HepG2 (cell line): ENCODE results near the gene SH3PXD2A. TPM values are rescaled to one million over a fixed set of nuclear protein-coding genes. Genes with fewer than 3 reads are reported as not detected.

ENCODE experiments used
- ATAC-seq: fragments of 200-7000 bp; cut with Tn5 transposase; 3 replicates; pipeline ENCODE4 v1.9.1; 2020; ENCODE audit warnings: mild to moderate bottlenecking, moderate library complexity
- BruUV-seq: library from RNA; stranded (reverse); fragments of 400-500 nt; replicated peaks from 2 replicates; lab custom pipeline; 2021; lab: Mats Ljungman, UMichigan
- CTCF ChIA-PET: fragments of 300-600 bp; formaldehyde crosslinking; extraction: SDS; loops from one replicate; lab custom pipeline; 2021; ENCODE audit warnings: low total read pairs, inconsistent platforms, low intra/inter-chr PET ratio; lab: Yijun Ruan, JAX
- POLR2A ChIA-PET: fragments of 350-600 bp; sonication (Branson Sonifier 250); formaldehyde crosslinking; loops from one replicate; lab custom pipeline; 2020; ENCODE audit warnings: antibody characterized with exemption, inconsistent platforms; lab: Yijun Ruan, JAX
- DNase-seq: peaks from one replicate; pipeline ENCODE4 v3.0.0-alpha.2; 2015; ENCODE audit warnings: low spot score
- FAIRE-seq: peaks from 3 replicates; lab custom pipeline; 2011; peaks lifted over from hg19 to GRCh38; lab: Jason Lieb, UNC
- H2AFZ ChIP-seq: one replicate; pipeline ENCODE4 v1.6.1; 2011; ENCODE audit warnings: low read length, inconsistent platforms
- H3K27ac ChIP-seq: fragments of 300-600 bp; 3 replicates; pipeline ENCODE4 v1.8.0; 2011; ENCODE audit warnings: mixed run types, mild to moderate bottlenecking, mixed read lengths, low read length, inconsistent platforms; ENCODE audit not compliant: insufficient read depth; ENCODE audit errors: extremely low read length
- H3K27me3 ChIP-seq, 2 experiments: fragments of 200-600 bp in 1 of 2; 2 replicates in 1 of 2; 3 replicates in 1 of 2; pipeline versions ENCODE4 v1.6.0 to v1.8.0; 2011; ENCODE audit warnings: low read length in 2 of 2, mild to moderate bottlenecking in 2 of 2, moderate library complexity in 2 of 2, inconsistent platforms in 1 of 2; ENCODE audit not compliant: insufficient read depth in 2 of 2, control insufficient read depth in 1 of 2
- H3K36me3 ChIP-seq, 2 experiments: fragments of 200-600 bp in 1 of 2; replicated peaks in 1 of 2; 2 replicates in 1 of 2; 3 replicates in 1 of 2; pipeline versions ENCODE4 v1.5.1 to v1.8.0; 2011; ENCODE audit warnings: low read length in 2 of 2, inconsistent platforms in 1 of 2; ENCODE audit not compliant: insufficient read depth in 2 of 2, control insufficient read depth in 1 of 2
- H3K4me1 ChIP-seq: 2 replicates; pipeline ENCODE4 v1.5.1; 2012; ENCODE audit warnings: low read length, inconsistent platforms; ENCODE audit not compliant: insufficient read depth
- H3K4me2 ChIP-seq: 2 replicates; pipeline ENCODE4 v1.6.0; 2011; ENCODE audit warnings: low read depth, low read length, inconsistent platforms
- H3K4me3 ChIP-seq, 3 experiments: fragments of 200-600 bp in 1 of 3; sonication (generic), shearing (Covaris generic) in 1 of 3; replicated peaks in 1 of 3; 2 replicates each; pipeline ENCODE4 v1.5.1; 2011 to 2016; ENCODE audit warnings: low read length in 3 of 3, inconsistent platforms in 2 of 3, low read depth in 2 of 3, mild to moderate bottlenecking in 2 of 3, control low read depth in 1 of 3, mixed read lengths in 1 of 3; ENCODE audit not compliant: insufficient read depth in 1 of 3
- H3K79me2 ChIP-seq: one replicate; pipeline ENCODE4 v1.6.1; 2011; ENCODE audit warnings: low read length, inconsistent platforms; ENCODE audit not compliant: insufficient read depth
- H3K9ac ChIP-seq: 2 replicates; pipeline ENCODE4 v1.6.0; 2011; ENCODE audit warnings: mild to moderate bottlenecking, low read depth, low read length, inconsistent platforms; ENCODE audit not compliant: insufficient read depth
- H3K9me3 ChIP-seq: 2 replicates; pipeline ENCODE4 v1.5.1; 2012; ENCODE audit warnings: mild to moderate bottlenecking, low read length
- H4K20me1 ChIP-seq: 2 replicates; pipeline ENCODE4 v1.6.0; 2011; ENCODE audit warnings: inconsistent platforms, mild to moderate bottlenecking, low read length, moderate library complexity; ENCODE audit not compliant: insufficient read depth
- AGO2 ChIP-seq: fragments of 200-400 bp; formaldehyde crosslinking; optimal IDR thresholded peaks from 2 replicates; pipeline ENCODE3; 2017; ENCODE audit warnings: mild to moderate bottlenecking, low read depth, low read length, moderate library complexity
- POLR2AphosphoS2 ChIP-seq: IDR thresholded peaks from 2 replicates; pipeline ENCODE4 v1.6.1; 2011; ENCODE audit warnings: low read depth, low read length, improper control_type of control experiment
- PTBP1 ChIP-seq: fragments of 200-400 bp; formaldehyde crosslinking; IDR thresholded peaks from 2 replicates; pipeline ENCODE4 v1.6.1; 2018; ENCODE audit warnings: low read length, low read depth; ENCODE audit not compliant: poor library complexity, severe bottlenecking
- RBM22 ChIP-seq: fragments of 200-400 bp; formaldehyde crosslinking; optimal IDR thresholded peaks from 2 replicates; pipeline ENCODE3; 2017; ENCODE audit warnings: mild to moderate bottlenecking, low read length, moderate library complexity
- REXO4 ChIP-seq: sonication (generic); formaldehyde crosslinking; IDR thresholded peaks from 2 replicates; pipeline ENCODE4 v1.8.0; 2022; ENCODE audit warnings: missing genetic modification reagents, mild to moderate bottlenecking, borderline replicate concordance
- RFXANK ChIP-seq: IDR thresholded peaks from 2 replicates; pipeline ENCODE4 v1.6.1; 2016
- SMARCE1 ChIP-seq: fragments of 450-650 bp; IDR thresholded peaks from 2 replicates; pipeline ENCODE4 v1.6.1; 2017; ENCODE audit warnings: borderline replicate concordance
- SMYD3 ChIP-seq: sonication (generic); formaldehyde crosslinking; IDR thresholded peaks from 2 replicates; pipeline ENCODE4 v1.8.1; 2023; ENCODE audit warnings: mild to moderate bottlenecking, missing genetic modification reagents
- SRY ChIP-seq: sonication (generic); formaldehyde crosslinking; IDR thresholded peaks from 2 replicates; pipeline ENCODE4 v1.8.0; 2022; ENCODE audit warnings: mild to moderate bottlenecking, missing genetic modification reagents
- TBP ChIP-seq: sonication (generic); formaldehyde crosslinking; IDR thresholded peaks from 2 replicates; pipeline ENCODE4 v1.5.0; 2020; ENCODE audit warnings: missing genetic modification reagents
- ZNF749 ChIP-seq: sonication (generic); formaldehyde crosslinking; IDR thresholded peaks from 2 replicates; pipeline ENCODE4 v1.8.0; 2022; ENCODE audit warnings: mild to moderate bottlenecking, missing genetic modification reagents, moderate library complexity, borderline replicate concordance
- ZNF772 ChIP-seq: sonication (generic); formaldehyde crosslinking; IDR thresholded peaks from 2 replicates; pipeline ENCODE4 v1.5.0; 2020; ENCODE audit warnings: mild to moderate bottlenecking, missing genetic modification reagents
- ZNF780A ChIP-seq: sonication (generic); formaldehyde crosslinking; IDR thresholded peaks from 2 replicates; pipeline ENCODE4 v1.8.0; 2022; ENCODE audit warnings: mild to moderate bottlenecking, missing genetic modification reagents, moderate library complexity
- ZSCAN29 ChIP-seq: sonication (generic); formaldehyde crosslinking; conservative IDR thresholded peaks from 2 replicates; pipeline ENCODE4 v1.4.0; 2020; ENCODE audit warnings: mild to moderate bottlenecking, missing genetic modification reagents
- ZSCAN30 ChIP-seq: sonication (generic); formaldehyde crosslinking; IDR thresholded peaks from 2 replicates; pipeline ENCODE4 v1.5.0; 2020; ENCODE audit warnings: mild to moderate bottlenecking, missing genetic modification reagents
- WGBS: methylation state at CpG from one replicate; pipeline ENCODE4 v1.1.6; 2017; ENCODE audit warnings: low lambda C conversion rate; 5-methylcytosine and 5-hydroxymethylcytosine counted together
- in situ Hi-C: cut with HindIII; loops from 2 replicates; pipeline ENCODE4 v1.10.0; 2017; ENCODE audit warnings: low pct_unique_long_range_greater_than_20kb; ENCODE audit not compliant: extremely low pct_ligation_motif_present
- intact Hi-C: fragments of 100-400 bp; cut with micrococcal nuclease; formaldehyde crosslinking; loops from one replicate; pipeline ENCODE4 v1.10.0; 2022; ENCODE audit not compliant: unreplicated experiment
- polyA plus RNA-seq, 8 experiments: library from polyadenylated mRNA; depleted of rRNA in 3 of 8; stranded (reverse) in 7 of 8; unstranded in 1 of 8; fragments of >200 nt; fragmentation: Illumina TruSeq in 4 of 8; extraction: Trizol in 4 of 8; gene quantifications; 2 replicates each; pipeline versions ENCODE4 v1.2.1 to v1.2.3, GENCODE V29; 2011 to 2016; ENCODE audit warnings: low read depth in 4 of 8, missing spikeins in 1 of 8, mixed read lengths in 1 of 8; ENCODE audit not compliant: insufficient read depth in 1 of 8
- total RNA-seq, 5 experiments: library from RNA; depleted of rRNA; stranded (reverse); fragments of >200 nt; fragmentation: Illumina TruSeq; extraction: Trizol; gene quantifications; 2 replicates each; pipeline ENCODE4 v1.2.3, GENCODE V29; 2016; ENCODE audit warnings: low read depth in 1 of 5
- TF ChIP-seq, protein P1 (sequence below): sonication (generic); formaldehyde crosslinking; IDR thresholded peaks from 2 replicates; pipeline ENCODE4 v1.5.0; 2020; ENCODE audit warnings: missing genetic modification reagents
- TF ChIP-seq, protein P2 (sequence below): sonication (generic); formaldehyde crosslinking; IDR thresholded peaks from 2 replicates; pipeline ENCODE4 v1.5.0; 2020; ENCODE audit warnings: missing genetic modification reagents, mild to moderate bottlenecking, borderline replicate concordance
- TF ChIP-seq, protein P3 (sequence below): sonication (generic); formaldehyde crosslinking; IDR thresholded peaks from 2 replicates; pipeline ENCODE4 v1.5.0; 2020; ENCODE audit warnings: missing genetic modification reagents

Gene SH3PXD2A
- total and polyA plus RNA-seq, 2 of the 13 experiments (the other 11 are each of a cell fraction or from before 2014, with no cell fraction given), result 11.1 to 11.3 TPM

DNA sequence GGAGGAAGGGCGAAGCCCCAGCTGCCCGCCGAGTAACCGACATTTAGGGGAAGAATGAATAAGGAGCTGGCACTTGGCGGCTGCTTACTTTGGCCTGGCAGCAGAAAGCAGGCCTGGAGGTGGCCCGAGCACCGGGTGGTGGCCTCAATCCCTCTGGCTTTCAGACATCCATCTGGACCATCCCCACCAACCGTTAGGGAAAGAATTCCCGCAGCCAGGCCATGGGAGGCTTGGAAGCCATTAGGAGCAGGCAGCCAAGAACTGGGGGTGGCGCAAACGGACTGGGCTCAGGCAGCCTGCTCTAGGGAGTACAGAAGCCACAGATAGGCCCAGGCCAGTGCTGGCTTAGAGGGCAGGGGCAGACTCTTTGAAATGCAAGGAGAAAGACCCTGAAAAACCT lies 229.2 kb downstream of the SH3PXD2A start:
- in situ Hi-C loops, result no loop called here
- ATAC-seq, result no peak
- POLR2A ChIA-PET, result no interaction called here
- Histone ChIP-seq H3K9me3 (no peaks in the 10 kb centered on the region), H3K27me3 (no peaks in the 10 kb centered on the region), H3K4me3 (no peak overlapping the region), H3K4me1 (no peaks in the 10 kb centered on the region), H3K79me2 (no peaks in the 10 kb centered on the region), H4K20me1 (no peaks in the 10 kb centered on the region)
- WGBS, result 100% methylated on average over 10 of the region's 11 CpGs
- CTCF ChIA-PET, result no interaction called here
- no TSS peak for BruUV-seq
- no peak for TF ChIP-seq TBP (CRISPR knock-in tag)
- no peak for TF ChIP-seq SMYD3 (CRISPR knock-in tag)
- no peak for TF ChIP-seq SMARCE1
- no peak for TF ChIP-seq ZNF780A (CRISPR knock-in tag)
- TF ChIP-seq, all 625 proteins: peak for 0
- H2AFZ ChIP-seq, result no peak overlapping the region
- H3K27ac ChIP-seq, result no peak overlapping the region
- DNase-seq (no peak), FAIRE-seq (no peak)
- peaks cover 47 to 88% of the 10 kb centered on the region in 2 experiments for H3K36me3 ChIP-seq
- H3K9ac ChIP-seq, result no peak overlapping the region
- intact Hi-C loops, result no loop called here
- H3K4me2 ChIP-seq, result no peak overlapping the region

- ChIA-PET CTCF (no interaction called here), POLR2A (no interaction called here)
- no TSS peak for BruUV-seq
- TF ChIP-seq ZNF772 (CRISPR knock-in tag) (no peak), PTBP1 (no peak), REXO4 (CRISPR knock-in tag) (no peak), AGO2 (peak; percentile 55), SRY (CRISPR knock-in tag) (no peak), ZNF749 (no peak), ZSCAN30 (no peak), RBM22 (peak; percentile 83), POLR2AphosphoS2 (no peak), ZSCAN29 (CRISPR knock-in tag) (no peak), RFXANK (CRISPR knock-in tag) (no peak)
- TF ChIP-seq, protein P1, sequence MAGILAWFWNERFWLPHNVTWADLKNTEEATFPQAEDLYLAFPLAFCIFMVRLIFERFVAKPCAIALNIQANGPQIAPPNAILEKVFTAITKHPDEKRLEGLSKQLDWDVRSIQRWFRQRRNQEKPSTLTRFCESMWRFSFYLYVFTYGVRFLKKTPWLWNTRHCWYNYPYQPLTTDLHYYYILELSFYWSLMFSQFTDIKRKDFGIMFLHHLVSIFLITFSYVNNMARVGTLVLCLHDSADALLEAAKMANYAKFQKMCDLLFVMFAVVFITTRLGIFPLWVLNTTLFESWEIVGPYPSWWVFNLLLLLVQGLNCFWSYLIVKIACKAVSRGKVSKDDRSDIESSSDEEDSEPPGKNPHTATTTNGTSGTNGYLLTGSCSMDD (CRISPR knock-in tag), result no peak
- TF ChIP-seq, protein P2, sequence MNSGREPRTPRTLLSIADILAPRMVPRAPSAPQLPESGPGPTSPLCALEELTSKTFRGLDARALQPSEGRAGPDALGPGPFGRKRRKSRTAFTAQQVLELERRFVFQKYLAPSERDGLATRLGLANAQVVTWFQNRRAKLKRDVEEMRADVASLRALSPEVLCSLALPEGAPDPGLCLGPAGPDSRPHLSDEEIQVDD (CRISPR knock-in tag), result no peak
- TF ChIP-seq, protein P3, sequence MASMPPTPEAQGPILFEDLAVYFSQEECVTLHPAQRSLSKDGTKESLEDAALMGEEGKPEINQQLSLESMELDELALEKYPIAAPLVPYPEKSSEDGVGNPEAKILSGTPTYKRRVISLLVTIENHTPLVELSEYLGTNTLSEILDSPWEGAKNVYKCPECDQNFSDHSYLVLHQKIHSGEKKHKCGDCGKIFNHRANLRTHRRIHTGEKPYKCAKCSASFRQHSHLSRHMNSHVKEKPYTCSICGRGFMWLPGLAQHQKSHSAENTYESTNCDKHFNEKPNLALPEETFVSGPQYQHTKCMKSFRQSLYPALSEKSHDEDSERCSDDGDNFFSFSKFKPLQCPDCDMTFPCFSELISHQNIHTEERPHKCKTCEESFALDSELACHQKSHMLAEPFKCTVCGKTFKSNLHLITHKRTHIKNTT (CRISPR knock-in tag), result no peak
These were observed 232.3 kb downstream of the SH3PXD2A start for GRCh38 chr10:103622935-103623574.

More at GRCh38 chr10:103622935-103623574, 232.3 kb downstream of the SH3PXD2A start:
- no peak overlapping the region for H3K27ac ChIP-seq
- no peaks in the 10 kb centered on the region for H3K4me1 ChIP-seq
- intact Hi-C loops (no loop called here), in situ Hi-C loops (no loop called here)
- H3K36me3 ChIP-seq, result peaks cover 58 to 95% of the 10 kb centered on the region in 2 experiments
- H3K4me2 ChIP-seq, result no peak overlapping the region
- DNase-seq, result no peak
- H3K9ac ChIP-seq, result no peak overlapping the region
- FAIRE-seq, result no peak
- H3K9me3 ChIP-seq, result no peaks in the 10 kb centered on the region
- no peaks in the 10 kb centered on the region for H3K79me2 ChIP-seq
- ATAC-seq, result no peak
- no peak overlapping the region for H3K4me3 ChIP-seq
- peaks cover 1% of the 10 kb centered on the region; the same call in 1 of the 2 replicates for H4K20me1 ChIP-seq
- no peaks in the 10 kb centered on the region for H3K27me3 ChIP-seq
- no peak overlapping the region for H2AFZ ChIP-seq
- 100% methylated on average over 6 of the region's 11 CpGs for WGBS
